ENCODE results near the gene RAD9A. TPM values are rescaled to one million over a fixed set of nuclear protein-coding genes. Genes with fewer than 3 reads are reported as not detected.

RAD9A gene
- total and polyA plus RNA-seq, 2 experiments from 2014 or later, result 13.9 to 17.0 TPM

DNA sequence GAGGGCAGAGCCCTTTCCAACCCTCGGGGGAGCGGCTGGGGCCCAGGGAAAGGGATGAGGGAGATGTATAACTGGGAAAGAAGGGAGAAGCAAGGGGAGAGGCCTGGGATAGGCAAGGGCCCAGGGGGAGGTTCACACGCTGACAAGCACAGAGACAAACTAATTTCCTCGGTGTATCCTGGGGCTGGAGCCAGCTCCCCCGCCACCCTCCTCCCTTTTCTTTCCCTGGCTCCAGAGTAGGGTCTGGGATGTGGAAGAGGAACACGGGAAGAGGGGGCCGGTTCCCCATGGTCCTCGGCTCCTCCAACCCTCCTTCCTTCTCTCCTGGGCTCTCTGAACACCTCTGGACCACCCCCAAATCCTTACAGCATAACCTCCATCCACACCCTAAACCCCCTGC lies 25.2 kb upstream of the RAD9A start:
- TF ChIP-seq NANOG (IDR thresholded peaks at IDR 0.05; ENCODE audit: borderline replicate concordance) (no peak), ZNF331 (CRISPR knock-in tag; IDR thresholded peaks at IDR 0.05; ENCODE audit: low read depth) (no peak), STAT1 (IDR thresholded peaks at IDR 0.05; ENCODE audit: unreplicated experiment) (no peak), EZH2phosphoT487 (IDR thresholded peaks at IDR 0.05; ENCODE audit: unreplicated experiment) (no peak)
- TF ChIP-seq, protein P1, sequence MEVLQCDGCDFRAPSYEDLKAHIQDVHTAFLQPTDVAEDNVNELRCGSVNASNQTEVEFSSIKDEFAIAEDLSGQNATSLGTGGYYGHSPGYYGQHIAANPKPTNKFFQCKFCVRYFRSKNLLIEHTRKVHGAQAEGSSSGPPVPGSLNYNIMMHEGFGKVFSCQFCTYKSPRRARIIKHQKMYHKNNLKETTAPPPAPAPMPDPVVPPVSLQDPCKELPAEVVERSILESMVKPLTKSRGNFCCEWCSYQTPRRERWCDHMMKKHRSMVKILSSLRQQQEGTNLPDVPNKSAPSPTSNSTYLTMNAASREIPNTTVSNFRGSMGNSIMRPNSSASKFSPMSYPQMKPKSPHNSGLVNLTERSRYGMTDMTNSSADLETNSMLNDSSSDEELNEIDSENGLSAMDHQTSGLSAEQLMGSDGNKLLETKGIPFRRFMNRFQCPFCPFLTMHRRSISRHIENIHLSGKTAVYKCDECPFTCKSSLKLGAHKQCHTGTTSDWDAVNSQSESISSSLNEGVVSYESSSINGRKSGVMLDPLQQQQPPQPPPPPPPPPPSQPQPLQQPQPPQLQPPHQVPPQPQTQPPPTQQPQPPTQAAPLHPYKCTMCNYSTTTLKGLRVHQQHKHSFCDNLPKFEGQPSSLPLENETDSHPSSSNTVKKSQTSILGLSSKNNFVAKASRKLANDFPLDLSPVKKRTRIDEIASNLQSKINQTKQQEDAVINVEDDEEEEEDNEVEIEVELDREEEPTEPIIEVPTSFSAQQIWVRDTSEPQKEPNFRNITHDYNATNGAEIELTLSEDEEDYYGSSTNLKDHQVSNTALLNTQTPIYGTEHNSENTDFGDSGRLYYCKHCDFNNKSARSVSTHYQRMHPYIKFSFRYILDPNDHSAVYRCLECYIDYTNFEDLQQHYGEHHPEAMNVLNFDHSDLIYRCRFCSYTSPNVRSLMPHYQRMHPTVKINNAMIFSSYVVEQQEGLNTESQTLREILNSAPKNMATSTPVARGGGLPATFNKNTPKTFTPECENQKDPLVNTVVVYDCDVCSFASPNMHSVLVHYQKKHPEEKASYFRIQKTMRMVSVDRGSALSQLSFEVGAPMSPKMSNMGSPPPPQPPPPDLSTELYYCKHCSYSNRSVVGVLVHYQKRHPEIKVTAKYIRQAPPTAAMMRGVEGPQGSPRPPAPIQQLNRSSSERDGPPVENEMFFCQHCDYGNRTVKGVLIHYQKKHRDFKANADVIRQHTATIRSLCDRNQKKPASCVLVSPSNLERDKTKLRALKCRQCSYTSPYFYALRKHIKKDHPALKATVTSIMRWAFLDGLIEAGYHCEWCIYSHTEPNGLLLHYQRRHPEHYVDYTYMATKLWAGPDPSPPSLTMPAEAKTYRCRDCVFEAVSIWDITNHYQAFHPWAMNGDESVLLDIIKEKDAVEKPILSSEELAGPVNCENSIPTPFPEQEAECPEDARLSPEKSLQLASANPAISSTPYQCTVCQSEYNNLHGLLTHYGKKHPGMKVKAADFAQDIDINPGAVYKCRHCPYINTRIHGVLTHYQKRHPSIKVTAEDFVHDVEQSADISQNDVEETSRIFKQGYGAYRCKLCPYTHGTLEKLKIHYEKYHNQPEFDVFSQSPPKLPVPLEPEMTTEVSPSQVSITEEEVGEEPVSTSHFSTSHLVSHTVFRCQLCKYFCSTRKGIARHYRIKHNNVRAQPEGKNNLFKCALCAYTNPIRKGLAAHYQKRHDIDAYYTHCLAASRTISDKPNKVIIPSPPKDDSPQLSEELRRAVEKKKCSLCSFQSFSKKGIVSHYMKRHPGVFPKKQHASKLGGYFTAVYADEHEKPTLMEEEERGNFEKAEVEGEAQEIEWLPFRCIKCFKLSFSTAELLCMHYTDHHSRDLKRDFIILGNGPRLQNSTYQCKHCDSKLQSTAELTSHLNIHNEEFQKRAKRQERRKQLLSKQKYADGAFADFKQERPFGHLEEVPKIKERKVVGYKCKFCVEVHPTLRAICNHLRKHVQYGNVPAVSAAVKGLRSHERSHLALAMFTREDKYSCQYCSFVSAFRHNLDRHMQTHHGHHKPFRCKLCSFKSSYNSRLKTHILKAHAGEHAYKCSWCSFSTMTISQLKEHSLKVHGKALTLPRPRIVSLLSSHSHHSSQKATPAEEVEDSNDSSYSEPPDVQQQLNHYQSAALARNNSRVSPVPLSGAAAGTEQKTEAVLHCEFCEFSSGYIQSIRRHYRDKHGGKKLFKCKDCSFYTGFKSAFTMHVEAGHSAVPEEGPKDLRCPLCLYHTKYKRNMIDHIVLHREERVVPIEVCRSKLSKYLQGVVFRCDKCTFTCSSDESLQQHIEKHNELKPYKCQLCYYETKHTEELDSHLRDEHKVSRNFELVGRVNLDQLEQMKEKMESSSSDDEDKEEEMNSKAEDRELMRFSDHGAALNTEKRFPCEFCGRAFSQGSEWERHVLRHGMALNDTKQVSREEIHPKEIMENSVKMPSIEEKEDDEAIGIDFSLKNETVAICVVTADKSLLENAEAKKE (CRISPR knock-in tag; IDR thresholded peaks at IDR 0.05), result no peak
- H3K9me3 Mint-ChIP-seq, result no peaks in the 10 kb centered on the region
- Histone ChIP-seq H3K27me3 (ENCODE audit: insufficient read depth) (peaks cover 42% of the 10 kb centered on the region), H3K79me2 (replicated peaks; ENCODE audit: insufficient read depth) (no peaks in the 10 kb centered on the region), H4K20me1 (replicated peaks; ENCODE audit: insufficient read depth) (no peaks in the 10 kb centered on the region), H3K36me3 (ENCODE audit: insufficient read depth) (no peaks in the 10 kb centered on the region), H2AFZ (no peak overlapping the region), H3K9me2 (ENCODE audit: insufficient read depth) (no peaks in the 10 kb centered on the region), H3K4me1 (ENCODE audit: insufficient read depth) (peaks cover 22% of the 10 kb centered on the region), H3K4me3 (no peak overlapping the region), H3F3A (replicated peaks; ENCODE audit: low read depth) (0 out of 2 replicates have a peak, but pooled peaks cover 4% of the 10 kb centered on the region), H3K4me2 (no peak overlapping the region), H3K27ac (ENCODE audit: low read depth) (no peak overlapping the region)
- no peaks in the 10 kb centered on the region; the same call in 2 of the 3 replicates for H3K36me3 Mint-ChIP-seq (ENCODE audit: low read depth)
- peaks cover 29% of the 10 kb centered on the region for H3K27me3 Mint-ChIP-seq (ENCODE audit: insufficient read depth, low read depth, poor library complexity)
- peaks cover 33% of the 10 kb centered on the region for H3K4me1 Mint-ChIP-seq
- DNase-seq (ENCODE audit: low spot score), result no peak
- no peak for ATAC-seq
- H3K4me3 Mint-ChIP-seq, result no peak overlapping the region
- H3K27ac Mint-ChIP-seq, result no peak overlapping the region

Data from GM23338 (cell line).